Neural progenitor cell (in vitro differentiated cells): ENCODE measurements around the gene ADGRA1. TPM values are rescaled to one million over a fixed set of nuclear protein-coding genes. Genes with fewer than 3 reads are reported as not detected.
A peak's percentile ranks its signal among the peaks of the same experiment; 100 is the strongest.

Experiments used
- DNase-seq: peaks from one replicate; pipeline ENCODE4 v3.0.0-alpha.2; 2016; ENCODE audit warnings: low spot score
- H2AFZ ChIP-seq: fragments of 200-600 bp; sonication (generic); replicated peaks from 2 replicates; pipeline ENCODE4 v1.6.1; 2016; ENCODE audit warnings: antibody characterized with exemption
- H3F3A ChIP-seq: fragments of 200-600 bp; sonication (generic); 2 replicates; pipeline ENCODE4 v1.6.1; 2016; ENCODE audit warnings: antibody characterized with exemption, low read depth
- H3K27ac ChIP-seq: fragments of 200-600 bp; sonication (generic); 2 replicates; pipeline ENCODE4 v1.5.1; 2016; ENCODE audit warnings: mild to moderate bottlenecking
- H3K27me3 ChIP-seq: fragments of 200-600 bp; sonication (generic); 2 replicates; pipeline ENCODE4 v1.6.1; 2016; ENCODE audit warnings: mild to moderate bottlenecking, moderate library complexity
- H3K36me3 ChIP-seq: fragments of 200-600 bp; sonication (generic); 2 replicates; pipeline ENCODE4 v1.5.1; 2016
- H3K4me1 ChIP-seq: fragments of 200-600 bp; sonication (generic); 2 replicates; pipeline ENCODE4 v1.6.1; 2016; ENCODE audit warnings: mixed run types
- H3K4me2 ChIP-seq: fragments of 200-600 bp; sonication (generic); 2 replicates; pipeline ENCODE4 v1.6.1; 2016
- H3K4me3 ChIP-seq: fragments of 200-600 bp; sonication (generic); 2 replicates; pipeline ENCODE4 v1.5.1; 2016
- H3K79me2 ChIP-seq: fragments of 200-600 bp; sonication (generic); 2 replicates; pipeline ENCODE4 v1.6.1; 2016; ENCODE audit warnings: low read depth
- H3K9ac ChIP-seq: fragments of 200-600 bp; sonication (generic); 2 replicates; pipeline ENCODE4 v1.6.1; 2016
- H3K9me3 ChIP-seq: fragments of 200-600 bp; sonication (generic); 2 replicates; pipeline ENCODE4 v1.5.1; 2016; ENCODE audit warnings: low read depth
- H4K20me1 ChIP-seq: fragments of 200-600 bp; sonication (generic); 2 replicates; pipeline ENCODE4 v1.6.1; 2016; ENCODE audit warnings: low read depth
- H3K27ac Mint-ChIP-seq: 3 replicates; pipeline ENCODE4 v1.8.0; 2021; ENCODE audit warnings: mixed read lengths
- H3K27me3 Mint-ChIP-seq: 2 replicates; pipeline ENCODE4 v1.8.0; 2022; ENCODE audit warnings: low read depth, mild to moderate bottlenecking, inconsistent platforms, moderate library complexity, mixed read lengths; ENCODE audit not compliant: insufficient read depth
- H3K36me3 Mint-ChIP-seq: 3 replicates; pipeline ENCODE4 v1.8.0; 2021; ENCODE audit warnings: mixed read lengths
- H3K4me1 Mint-ChIP-seq: 3 replicates; pipeline ENCODE4 v1.8.0; 2021; ENCODE audit warnings: mixed read lengths
- H3K4me3 Mint-ChIP-seq: 3 replicates; pipeline ENCODE4 v1.8.0; 2021; ENCODE audit warnings: mild to moderate bottlenecking, moderate library complexity, mixed read lengths
- H3K9me3 Mint-ChIP-seq: 3 replicates; pipeline ENCODE4 v1.8.0; 2020; ENCODE audit warnings: mixed read lengths
- EZH2 ChIP-seq: fragments of 200-600 bp; sonication (generic); IDR thresholded peaks from 2 replicates; pipeline ENCODE4 v1.6.1; 2017; ENCODE audit warnings: antibody characterized with exemption, mild to moderate bottlenecking, moderate library complexity
- EZH2phosphoT487 ChIP-seq: fragments of 200-600 bp; sonication (generic); IDR thresholded peaks from 2 replicates; pipeline ENCODE4 v1.6.1; 2017; ENCODE audit warnings: antibody characterized with exemption
- total RNA-seq: library from RNA; depleted of rRNA; stranded (reverse); fragments of >200 nt; gene quantifications from 2 replicates; pipeline ENCODE4 v1.2.3, GENCODE V29; 2015; ENCODE audit warnings: low replicate concordance
- TF ChIP-seq, protein P1 (sequence below): fragments of 200-600 bp; sonication (generic); IDR thresholded peaks from 2 replicates; pipeline ENCODE4 v1.5.1; 2017; ENCODE audit warnings: antibody characterized with exemption, mild to moderate bottlenecking

ADGRA1 gene, protein sequence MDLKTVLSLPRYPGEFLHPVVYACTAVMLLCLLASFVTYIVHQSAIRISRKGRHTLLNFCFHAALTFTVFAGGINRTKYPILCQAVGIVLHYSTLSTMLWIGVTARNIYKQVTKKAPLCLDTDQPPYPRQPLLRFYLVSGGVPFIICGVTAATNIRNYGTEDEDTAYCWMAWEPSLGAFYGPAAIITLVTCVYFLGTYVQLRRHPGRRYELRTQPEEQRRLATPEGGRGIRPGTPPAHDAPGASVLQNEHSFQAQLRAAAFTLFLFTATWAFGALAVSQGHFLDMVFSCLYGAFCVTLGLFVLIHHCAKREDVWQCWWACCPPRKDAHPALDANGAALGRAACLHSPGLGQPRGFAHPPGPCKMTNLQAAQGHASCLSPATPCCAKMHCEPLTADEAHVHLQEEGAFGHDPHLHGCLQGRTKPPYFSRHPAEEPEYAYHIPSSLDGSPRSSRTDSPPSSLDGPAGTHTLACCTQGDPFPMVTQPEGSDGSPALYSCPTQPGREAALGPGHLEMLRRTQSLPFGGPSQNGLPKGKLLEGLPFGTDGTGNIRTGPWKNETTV
- not detected in 2 replicates for total RNA-seq

DNA sequence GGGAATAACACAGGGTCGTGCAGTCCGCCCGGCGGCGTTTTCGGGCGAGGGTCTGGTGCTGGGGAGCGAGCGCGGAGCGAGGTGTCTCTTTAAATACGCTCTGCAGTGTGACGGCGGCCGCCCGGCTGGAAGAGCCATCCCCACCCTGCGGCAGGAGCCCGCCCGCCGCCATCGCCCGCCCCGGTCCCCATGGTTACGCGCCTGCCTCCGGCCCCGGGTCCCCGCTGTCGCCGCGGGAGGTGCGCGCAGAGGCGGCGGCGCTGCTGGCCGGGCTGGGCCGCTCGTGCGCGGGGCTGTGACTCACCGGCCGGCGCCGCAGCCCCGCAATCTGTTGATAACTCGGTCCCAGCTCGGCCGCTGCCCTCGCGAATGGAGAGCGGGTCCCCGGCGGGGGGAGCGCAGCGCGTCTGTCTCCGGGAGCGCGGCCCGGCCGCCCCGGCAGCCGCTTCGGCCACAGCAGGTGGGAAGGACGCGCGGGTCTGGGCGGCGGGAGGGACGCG is at the start of gene ADGRA1:
Gene ADGRA1 (plus strand): TSS at position 246 of the 500 bp plus-strand sequence. CDS start 986 bp downstream, outside the sequence.
- peaks cover 3% of the 10 kb centered on the region for H3K9me3 Mint-ChIP-seq
- no peak within 1 kb of the TSS for H3K27ac Mint-ChIP-seq
- Histone ChIP-seq H3K9ac (no peak within 1 kb of the TSS), H3K4me2 (peak within 1 kb of the TSS; percentile 100), H3K9me3 (no peaks in the 10 kb centered on the region), H3K4me3 (peak within 1 kb of the TSS; percentile 73), H3K79me2 (no peaks in the 10 kb centered on the region), H3K4me1 (peaks cover 7% of the 10 kb centered on the region), H4K20me1 (peaks cover 20% of the 10 kb centered on the region), H3F3A (no peaks in the 10 kb centered on the region), H2AFZ (peak within 1 kb of the TSS; percentile 76), H3K36me3 (no peaks in the 10 kb centered on the region), H3K27me3 (peaks cover 85% of the 10 kb centered on the region), H3K27ac (no peak within 1 kb of the TSS)
- H3K4me3 Mint-ChIP-seq, result peak within 1 kb of the TSS; percentile 85
- TF ChIP-seq, protein P1, sequence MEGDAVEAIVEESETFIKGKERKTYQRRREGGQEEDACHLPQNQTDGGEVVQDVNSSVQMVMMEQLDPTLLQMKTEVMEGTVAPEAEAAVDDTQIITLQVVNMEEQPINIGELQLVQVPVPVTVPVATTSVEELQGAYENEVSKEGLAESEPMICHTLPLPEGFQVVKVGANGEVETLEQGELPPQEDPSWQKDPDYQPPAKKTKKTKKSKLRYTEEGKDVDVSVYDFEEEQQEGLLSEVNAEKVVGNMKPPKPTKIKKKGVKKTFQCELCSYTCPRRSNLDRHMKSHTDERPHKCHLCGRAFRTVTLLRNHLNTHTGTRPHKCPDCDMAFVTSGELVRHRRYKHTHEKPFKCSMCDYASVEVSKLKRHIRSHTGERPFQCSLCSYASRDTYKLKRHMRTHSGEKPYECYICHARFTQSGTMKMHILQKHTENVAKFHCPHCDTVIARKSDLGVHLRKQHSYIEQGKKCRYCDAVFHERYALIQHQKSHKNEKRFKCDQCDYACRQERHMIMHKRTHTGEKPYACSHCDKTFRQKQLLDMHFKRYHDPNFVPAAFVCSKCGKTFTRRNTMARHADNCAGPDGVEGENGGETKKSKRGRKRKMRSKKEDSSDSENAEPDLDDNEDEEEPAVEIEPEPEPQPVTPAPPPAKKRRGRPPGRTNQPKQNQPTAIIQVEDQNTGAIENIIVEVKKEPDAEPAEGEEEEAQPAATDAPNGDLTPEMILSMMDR, result no peak
- peak; percentile 17 for TF ChIP-seq EZH2
- peaks cover 30% of the 10 kb centered on the region for H3K4me1 Mint-ChIP-seq
- H3K27me3 Mint-ChIP-seq, result peaks cover 38% of the 10 kb centered on the region
- no peaks in the 10 kb centered on the region for H3K36me3 Mint-ChIP-seq
- peak; percentile 87 for DNase-seq

DNA sequence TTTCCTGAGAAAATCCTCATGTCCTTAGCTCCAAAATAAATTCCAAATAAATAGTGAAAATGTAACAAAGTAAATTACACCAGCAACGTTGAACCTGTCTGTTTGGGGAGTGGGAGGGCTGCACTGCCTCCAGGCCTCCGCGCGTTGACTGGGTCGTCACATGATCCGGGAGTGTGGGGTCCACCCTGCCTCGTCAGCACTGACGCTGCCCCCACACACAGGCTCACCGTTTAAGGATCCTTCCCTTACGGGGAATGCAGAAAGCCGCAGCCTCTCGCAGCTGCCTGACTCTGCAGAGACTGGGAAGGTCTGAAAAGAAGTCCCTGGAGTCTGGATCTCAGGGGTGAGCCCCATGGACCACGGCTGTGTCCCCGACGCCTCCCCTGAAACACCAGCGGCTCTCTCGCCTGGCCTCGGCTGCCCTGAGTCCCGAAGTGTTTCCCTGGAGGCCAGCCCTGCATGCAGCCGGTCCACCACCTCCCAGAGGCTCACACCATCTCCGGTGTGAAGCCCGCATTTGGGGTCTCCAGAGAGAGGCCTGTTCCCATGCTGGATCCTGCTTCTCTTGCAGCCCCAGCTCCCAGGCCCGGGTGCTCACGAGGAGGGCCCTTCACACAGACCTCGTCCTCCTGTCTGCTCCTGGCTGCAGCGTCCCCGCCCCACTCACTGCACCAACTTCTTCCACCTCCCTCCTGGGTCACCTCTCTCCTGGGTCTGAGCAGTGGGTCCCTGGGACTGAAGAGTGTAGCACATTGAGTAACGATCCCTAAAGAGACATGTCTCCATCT is 49.5 kb upstream of the ADGRA1 start:
- H3K4me1 ChIP-seq, result no peaks in the 10 kb centered on the region
- H3K4me3 ChIP-seq, result no peak overlapping the region
- Mint-ChIP-seq H3K9me3 (peaks cover 2% of the 10 kb centered on the region), H3K4me3 (peak overlapping the region; percentile 27), H3K27ac (peak overlapping the region; percentile 28), H3K27me3 (peaks cover 5% of the 10 kb centered on the region), H3K4me1 (peaks cover 8% of the 10 kb centered on the region), H3K36me3 (no peaks in the 10 kb centered on the region)
- no peaks in the 10 kb centered on the region for H4K20me1 ChIP-seq
- no peak overlapping the region for H3K4me2 ChIP-seq
- H3K79me2 ChIP-seq, result no peaks in the 10 kb centered on the region
- no peak for DNase-seq
- no peak for TF ChIP-seq EZH2phosphoT487
- TF ChIP-seq EZH2, result no peak
- TF ChIP-seq, protein P1, result no peak
- no peaks in the 10 kb centered on the region for H3K9me3 ChIP-seq
- no peak overlapping the region for H3K9ac ChIP-seq
- no peak overlapping the region for H3K27ac ChIP-seq
- H2AFZ ChIP-seq, result no peak overlapping the region
- no peaks in the 10 kb centered on the region for H3K27me3 ChIP-seq
- no peaks in the 10 kb centered on the region for H3K36me3 ChIP-seq
- no peaks in the 10 kb centered on the region for H3F3A ChIP-seq

DNA sequence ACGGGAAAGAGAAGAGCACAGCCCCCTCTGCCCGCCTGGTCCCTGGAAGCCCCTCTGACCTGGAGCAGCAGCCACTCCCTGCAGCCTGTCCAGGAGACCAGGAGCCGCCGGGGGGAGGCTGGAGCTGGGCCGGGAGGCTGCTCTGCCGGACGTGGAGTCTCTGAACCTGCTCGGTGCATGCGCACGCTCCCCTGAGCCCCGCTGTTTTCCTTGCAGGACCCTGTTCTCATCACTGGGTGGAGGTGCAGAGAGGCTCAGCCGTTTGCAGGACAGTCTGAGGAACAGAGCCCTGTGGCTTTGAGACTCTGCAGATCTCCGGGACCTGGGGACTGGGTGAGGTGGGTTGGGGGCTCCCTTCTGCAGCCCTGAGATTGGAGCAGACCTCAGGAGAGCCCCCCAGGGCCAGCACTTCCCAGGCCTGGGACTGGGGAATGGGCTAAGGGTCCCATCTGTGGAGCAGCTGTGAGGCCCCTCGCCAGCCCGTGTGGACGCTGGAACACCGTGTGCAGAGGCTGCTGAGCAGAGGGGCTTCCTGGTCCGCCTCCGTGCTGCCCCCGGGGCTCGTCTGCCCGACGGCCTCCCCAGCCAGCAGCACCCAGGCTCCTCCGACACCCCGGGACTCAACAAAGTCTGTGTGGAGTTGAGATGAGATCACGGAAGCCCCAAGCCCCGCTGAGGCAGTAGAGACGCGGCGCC is 48.5 kb upstream of the ADGRA1 start:
- H3F3A ChIP-seq, result no peaks in the 10 kb centered on the region
- TF ChIP-seq, protein P1, result peak; percentile 25
- TF ChIP-seq EZH2phosphoT487, result no peak
- Mint-ChIP-seq H3K27ac (no peak overlapping the region), H3K27me3 (peaks cover 3% of the 10 kb centered on the region), H3K4me1 (peaks cover 10% of the 10 kb centered on the region), H3K9me3 (peaks cover 2% of the 10 kb centered on the region), H3K36me3 (no peaks in the 10 kb centered on the region), H3K4me3 (no peak overlapping the region)
- no peak overlapping the region for H3K4me2 ChIP-seq
- peak overlapping the region; percentile 68 for H2AFZ ChIP-seq
- no peaks in the 10 kb centered on the region for H3K9me3 ChIP-seq
- H3K36me3 ChIP-seq, result no peaks in the 10 kb centered on the region
- DNase-seq, result peak; percentile 61
- H3K27ac ChIP-seq, result no peak overlapping the region
- H3K27me3 ChIP-seq, result no peaks in the 10 kb centered on the region
- no peak overlapping the region for H3K4me3 ChIP-seq
- no peaks in the 10 kb centered on the region for H3K79me2 ChIP-seq
- no peaks in the 10 kb centered on the region for H4K20me1 ChIP-seq
- no peaks in the 10 kb centered on the region for H3K4me1 ChIP-seq
- no peak overlapping the region for H3K9ac ChIP-seq
